ENCODE results near the gene HOXD9.

The HOXD9 gene

DNA sequence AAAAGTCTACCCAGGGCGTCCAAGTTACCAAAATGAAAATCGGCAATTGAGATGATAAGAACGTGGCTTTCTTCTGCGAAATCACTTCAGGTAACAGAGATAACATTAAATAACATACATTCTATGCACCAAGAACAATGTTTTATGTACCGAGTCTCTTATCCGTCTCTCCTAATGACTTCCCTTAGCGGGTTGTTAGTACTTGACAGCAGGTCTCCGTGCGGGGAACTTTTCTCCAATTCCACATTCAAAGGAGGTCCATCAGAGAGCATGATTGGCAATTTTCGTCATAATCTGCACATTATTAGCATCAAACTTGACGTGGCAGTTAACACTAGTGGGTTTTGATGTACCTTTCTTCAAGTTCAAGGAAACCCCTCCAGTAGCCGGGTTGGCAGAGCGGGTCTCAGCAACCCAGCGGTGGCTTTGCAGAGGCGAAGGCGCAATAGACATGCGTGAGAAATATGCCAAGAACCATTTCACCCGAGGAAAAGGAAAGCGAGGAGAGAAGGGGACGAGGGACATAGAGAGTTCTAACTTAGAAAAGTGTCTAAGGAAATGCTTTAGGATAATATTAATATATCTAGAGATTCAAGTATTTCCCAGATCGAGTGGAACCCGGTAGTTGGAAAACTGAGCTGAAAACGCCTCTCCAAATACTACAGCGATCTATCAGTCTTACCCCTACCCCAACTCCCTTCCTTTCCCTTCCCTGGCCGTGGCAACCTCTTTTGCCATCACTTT lies 43.8 kb upstream of the HOXD9 start:
- TF ChIP-seq, protein P1, sequence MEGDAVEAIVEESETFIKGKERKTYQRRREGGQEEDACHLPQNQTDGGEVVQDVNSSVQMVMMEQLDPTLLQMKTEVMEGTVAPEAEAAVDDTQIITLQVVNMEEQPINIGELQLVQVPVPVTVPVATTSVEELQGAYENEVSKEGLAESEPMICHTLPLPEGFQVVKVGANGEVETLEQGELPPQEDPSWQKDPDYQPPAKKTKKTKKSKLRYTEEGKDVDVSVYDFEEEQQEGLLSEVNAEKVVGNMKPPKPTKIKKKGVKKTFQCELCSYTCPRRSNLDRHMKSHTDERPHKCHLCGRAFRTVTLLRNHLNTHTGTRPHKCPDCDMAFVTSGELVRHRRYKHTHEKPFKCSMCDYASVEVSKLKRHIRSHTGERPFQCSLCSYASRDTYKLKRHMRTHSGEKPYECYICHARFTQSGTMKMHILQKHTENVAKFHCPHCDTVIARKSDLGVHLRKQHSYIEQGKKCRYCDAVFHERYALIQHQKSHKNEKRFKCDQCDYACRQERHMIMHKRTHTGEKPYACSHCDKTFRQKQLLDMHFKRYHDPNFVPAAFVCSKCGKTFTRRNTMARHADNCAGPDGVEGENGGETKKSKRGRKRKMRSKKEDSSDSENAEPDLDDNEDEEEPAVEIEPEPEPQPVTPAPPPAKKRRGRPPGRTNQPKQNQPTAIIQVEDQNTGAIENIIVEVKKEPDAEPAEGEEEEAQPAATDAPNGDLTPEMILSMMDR (IDR thresholded peaks at IDR 0.05; ENCODE audit: low read depth, low read length), result no peak
- DNase-seq (ENCODE audit: extremely low read depth, low read depth), result no peak

DNA sequence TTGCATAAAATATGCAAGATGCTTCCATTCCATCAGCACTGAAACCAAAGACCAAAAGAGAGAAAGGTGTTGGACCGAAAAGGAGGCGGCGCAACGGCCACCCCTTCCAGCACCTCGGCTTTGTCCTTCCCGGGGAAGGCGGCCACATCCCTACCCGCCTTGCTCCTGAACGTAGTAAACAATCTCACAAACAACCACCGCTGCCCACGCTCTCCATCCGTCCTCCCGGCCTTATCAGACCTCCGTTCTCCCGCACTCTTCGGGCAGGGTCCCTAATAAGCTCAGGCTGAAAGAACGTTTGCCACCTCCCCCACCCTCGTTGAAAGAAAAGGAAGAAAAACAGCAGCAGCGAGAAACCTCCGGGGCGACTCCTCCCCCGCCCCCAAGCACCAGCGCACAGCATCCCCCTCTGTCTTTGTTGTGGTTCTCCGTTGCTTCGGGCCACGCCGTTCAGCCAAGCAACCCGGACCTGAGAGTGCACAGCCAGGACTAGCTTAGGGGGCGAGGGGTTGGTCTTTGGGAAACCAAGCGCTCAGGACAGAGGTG lies 43.2 kb upstream of the HOXD9 start:
- TF ChIP-seq, protein P1 (IDR thresholded peaks at IDR 0.05; ENCODE audit: low read depth, low read length), result no peak
- DNase-seq (ENCODE audit: extremely low read depth, low read depth), result no peak

DNA sequence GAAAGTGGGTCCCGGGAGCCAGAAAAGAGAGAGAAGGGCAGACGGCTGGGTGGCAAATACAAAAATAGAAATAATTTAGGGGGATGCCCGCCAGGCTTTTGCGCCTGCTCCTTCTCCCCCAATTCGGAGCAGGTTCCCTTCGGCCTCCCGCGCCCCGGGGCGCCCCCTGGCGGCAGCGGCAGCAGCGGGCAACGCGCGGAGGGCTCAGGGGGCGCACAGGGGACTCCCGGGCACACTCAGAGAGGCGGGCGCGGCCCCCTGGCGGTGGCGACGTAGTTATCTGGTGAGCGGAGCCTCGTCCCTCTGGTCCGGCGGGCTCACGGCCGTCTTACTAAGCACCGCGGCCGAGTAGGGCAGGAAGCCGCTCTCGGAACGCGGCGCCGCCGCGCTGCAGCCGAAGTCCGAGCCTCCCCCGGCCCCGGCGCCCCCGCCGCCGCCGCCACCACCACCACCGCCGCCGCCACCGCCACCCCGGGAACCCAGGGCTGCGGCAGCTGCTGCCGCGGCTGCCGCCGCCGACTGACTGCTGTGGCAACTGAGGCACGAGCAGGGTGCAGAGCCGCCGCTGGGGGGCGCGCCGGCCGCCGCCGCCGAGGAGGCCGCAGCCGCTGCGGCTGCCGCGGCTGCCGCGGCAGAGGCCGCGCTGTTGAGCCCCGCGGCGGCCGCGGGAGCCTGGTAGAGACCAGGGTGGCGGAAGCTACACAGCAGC lies 42.5 kb upstream of the HOXD9 start:
- DNase-seq (ENCODE audit: extremely low read depth, low read depth), result no peak
- TF ChIP-seq, protein P1 (IDR thresholded peaks at IDR 0.05; ENCODE audit: low read depth, low read length), result peak; percentile 39

DNA sequence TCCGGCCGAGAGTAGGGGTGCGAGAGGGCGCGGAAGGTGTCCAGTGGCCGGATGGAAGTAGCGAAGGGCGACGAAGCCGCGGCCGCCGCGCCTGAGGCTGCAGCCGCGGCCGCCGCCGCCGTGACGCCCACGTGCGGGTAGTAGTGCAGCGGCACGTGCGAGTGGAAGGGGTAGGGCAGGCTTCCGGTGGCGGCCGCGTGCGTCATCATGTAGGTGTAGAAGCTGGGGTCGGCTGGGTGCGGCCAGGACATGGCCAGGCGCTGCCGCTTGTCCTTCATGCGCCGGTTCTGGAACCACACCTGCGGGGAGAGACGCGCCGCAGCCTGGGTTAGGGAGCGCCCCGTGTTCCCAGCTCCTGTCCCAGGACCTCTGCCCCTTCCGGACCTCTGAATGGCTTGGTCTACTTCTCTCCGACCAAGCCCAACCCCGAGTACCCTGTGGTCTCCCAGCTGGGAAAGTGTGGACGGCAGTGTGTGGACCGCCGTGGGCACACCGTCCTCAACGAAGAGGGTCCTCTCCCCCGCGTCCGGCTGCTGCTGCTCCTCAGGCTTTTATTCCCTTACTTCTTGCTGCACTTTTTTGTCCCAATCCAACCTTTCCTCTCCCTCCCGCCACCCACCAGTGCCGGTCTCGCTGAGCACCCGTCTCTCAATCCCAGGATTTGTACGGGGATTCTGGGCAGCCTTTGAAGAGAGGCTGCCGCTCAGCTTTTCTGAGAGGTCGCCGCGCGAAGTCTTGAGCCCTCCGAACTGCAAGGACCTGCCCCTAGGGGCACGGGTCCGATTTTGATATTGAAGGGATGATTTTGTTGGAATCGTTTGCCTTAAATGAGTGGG lies 41.8 kb upstream of the HOXD9 start:
- DNase-seq (ENCODE audit: extremely low read depth, low read depth), result no peak
- TF ChIP-seq, protein P1 (IDR thresholded peaks at IDR 0.05; ENCODE audit: low read depth, low read length), result no peak

DNA sequence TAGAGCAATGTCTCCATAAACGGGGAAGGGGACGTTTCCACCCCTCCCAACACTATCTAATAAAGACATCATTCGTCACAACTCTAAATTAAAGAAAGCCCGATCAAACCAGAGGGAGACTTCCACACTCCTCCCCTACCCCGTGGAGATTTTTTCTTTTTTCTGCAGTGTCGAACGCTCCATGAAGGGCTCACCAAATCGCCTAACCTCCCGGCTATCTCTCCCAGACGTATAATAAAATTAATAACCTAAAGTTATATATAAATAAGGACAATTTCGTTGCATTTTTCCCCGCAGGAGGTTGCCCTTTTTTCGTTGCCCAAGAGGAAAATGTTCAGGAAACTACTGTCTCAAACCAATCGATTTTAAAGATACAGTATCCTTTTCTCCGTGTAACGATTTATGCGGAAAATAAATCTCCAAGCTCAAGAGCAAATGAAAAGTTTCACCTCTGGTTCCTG lies 41.1 kb upstream of the HOXD9 start:
- TF ChIP-seq, protein P1 (IDR thresholded peaks at IDR 0.05; ENCODE audit: low read depth, low read length), result no peak
- DNase-seq (ENCODE audit: extremely low read depth, low read depth), result no peak

DNA sequence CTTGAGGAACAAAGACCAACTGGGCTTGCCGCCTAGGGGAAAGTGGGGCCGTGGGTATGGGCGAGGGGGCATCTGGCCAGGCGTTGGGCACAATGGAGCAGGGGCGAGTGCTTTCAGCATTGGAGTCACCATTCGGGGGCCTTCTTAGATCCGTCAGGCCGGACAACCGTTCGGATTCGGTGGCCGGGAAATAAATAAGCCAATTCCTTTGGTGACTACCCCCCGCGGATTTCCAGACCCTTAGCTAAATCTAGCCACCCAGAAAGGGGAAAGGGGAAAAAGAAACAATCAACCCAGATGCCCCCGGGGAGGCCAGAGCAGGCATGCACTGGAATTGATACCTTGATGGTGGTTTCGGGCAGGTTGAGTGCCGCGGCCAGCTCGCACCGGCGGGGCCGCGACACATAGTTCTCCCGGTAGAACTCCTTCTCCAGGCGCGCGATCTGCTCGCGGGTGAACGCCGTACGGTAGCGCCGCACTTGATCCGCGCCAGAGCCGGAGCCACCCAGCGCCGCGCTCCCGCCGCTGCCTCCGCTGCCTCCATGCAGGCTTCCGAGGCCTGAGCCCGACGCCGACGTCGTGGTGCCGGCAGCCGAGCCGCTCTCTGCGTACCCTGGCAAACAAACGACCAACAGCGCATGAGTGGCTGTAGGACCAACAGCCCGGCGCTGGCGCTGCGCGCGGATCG lies 40.5 kb upstream of the HOXD9 start:
- no peak for DNase-seq (ENCODE audit: extremely low read depth, low read depth)
- TF ChIP-seq, protein P1 (IDR thresholded peaks at IDR 0.05; ENCODE audit: low read depth, low read length), result no peak

Measured in AG09319 (cell line).